ENCODE results near the gene FRY.
A peak's percentile ranks its signal among the peaks of the same experiment; 100 is the strongest.

The FRY gene

DNA sequence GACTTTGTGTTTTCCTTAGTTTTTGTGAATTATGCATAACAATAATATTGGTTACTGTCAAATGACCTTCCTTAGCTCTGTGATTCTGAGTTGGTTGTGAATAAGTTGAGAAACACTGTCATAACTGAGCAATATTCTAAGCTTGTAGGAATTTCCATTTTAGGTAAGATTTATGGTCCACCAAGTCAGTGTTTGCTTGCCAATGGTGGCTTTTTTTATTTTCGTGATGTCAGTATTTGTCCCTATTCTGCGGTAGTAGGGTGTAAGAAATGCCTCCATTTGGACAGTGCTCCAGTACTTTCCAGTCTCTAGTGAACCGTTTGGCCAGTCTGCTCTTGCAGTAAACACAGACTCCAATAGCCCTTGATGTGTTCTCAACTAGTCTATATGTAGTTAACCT, 94.7 kb downstream of the FRY start:
- H3K4me3 ChIP-seq (ENCODE audit: low read length), result no peak overlapping the region
- TF ChIP-seq, protein P1, sequence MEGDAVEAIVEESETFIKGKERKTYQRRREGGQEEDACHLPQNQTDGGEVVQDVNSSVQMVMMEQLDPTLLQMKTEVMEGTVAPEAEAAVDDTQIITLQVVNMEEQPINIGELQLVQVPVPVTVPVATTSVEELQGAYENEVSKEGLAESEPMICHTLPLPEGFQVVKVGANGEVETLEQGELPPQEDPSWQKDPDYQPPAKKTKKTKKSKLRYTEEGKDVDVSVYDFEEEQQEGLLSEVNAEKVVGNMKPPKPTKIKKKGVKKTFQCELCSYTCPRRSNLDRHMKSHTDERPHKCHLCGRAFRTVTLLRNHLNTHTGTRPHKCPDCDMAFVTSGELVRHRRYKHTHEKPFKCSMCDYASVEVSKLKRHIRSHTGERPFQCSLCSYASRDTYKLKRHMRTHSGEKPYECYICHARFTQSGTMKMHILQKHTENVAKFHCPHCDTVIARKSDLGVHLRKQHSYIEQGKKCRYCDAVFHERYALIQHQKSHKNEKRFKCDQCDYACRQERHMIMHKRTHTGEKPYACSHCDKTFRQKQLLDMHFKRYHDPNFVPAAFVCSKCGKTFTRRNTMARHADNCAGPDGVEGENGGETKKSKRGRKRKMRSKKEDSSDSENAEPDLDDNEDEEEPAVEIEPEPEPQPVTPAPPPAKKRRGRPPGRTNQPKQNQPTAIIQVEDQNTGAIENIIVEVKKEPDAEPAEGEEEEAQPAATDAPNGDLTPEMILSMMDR (conservative IDR thresholded peaks at IDR 0.05; ENCODE audit: low read length), result no peak
- DNase-seq (ENCODE audit: low read depth), result peak; percentile 36

DNA sequence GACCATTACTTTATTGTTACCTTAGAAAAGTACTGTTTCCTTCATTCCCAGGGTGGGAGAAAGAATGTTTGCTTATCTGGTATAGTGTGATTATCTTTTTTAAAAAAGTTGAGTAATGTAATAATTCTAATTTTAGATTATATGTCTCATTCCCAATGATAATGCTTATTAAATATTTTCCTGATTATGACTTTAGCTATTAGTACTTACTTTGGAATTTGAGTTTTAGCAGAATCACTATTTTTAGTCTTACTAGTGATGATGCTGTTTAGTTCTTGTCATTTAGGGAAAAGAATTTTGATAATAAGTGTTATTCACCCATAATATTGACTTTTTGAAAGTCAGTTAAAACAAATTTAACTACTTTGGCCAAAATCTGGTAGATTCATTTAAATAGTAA, 95.2 kb downstream of the FRY start:
- DNase-seq (ENCODE audit: low read depth), result no peak
- TF ChIP-seq, protein P1 (conservative IDR thresholded peaks at IDR 0.05; ENCODE audit: low read length), result no peak
- H3K4me3 ChIP-seq (ENCODE audit: low read length), result no peak overlapping the region

DNA sequence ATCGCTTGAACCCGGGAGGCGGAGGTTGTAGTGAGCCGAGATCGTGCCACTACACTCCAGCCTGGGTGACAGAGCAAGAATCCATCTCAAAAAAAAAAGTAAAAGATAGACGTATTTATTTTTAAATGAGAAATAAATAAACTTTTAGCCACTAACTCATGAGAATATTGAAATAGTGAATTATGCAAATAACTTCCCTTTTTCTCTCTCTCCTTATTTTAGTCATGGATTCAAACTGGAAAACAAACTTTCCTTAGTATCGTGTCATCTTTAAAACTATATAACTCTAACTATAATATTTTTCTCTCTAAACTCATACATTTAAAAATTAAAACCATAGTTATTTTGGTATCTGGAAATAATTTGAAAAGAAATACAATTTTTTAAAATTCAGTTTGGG, 96.1 kb downstream of the FRY start:
- DNase-seq (ENCODE audit: low read depth), result no peak
- TF ChIP-seq, protein P1 (conservative IDR thresholded peaks at IDR 0.05; ENCODE audit: low read length), result no peak
- H3K4me3 ChIP-seq (ENCODE audit: low read length), result no peak overlapping the region

DNA sequence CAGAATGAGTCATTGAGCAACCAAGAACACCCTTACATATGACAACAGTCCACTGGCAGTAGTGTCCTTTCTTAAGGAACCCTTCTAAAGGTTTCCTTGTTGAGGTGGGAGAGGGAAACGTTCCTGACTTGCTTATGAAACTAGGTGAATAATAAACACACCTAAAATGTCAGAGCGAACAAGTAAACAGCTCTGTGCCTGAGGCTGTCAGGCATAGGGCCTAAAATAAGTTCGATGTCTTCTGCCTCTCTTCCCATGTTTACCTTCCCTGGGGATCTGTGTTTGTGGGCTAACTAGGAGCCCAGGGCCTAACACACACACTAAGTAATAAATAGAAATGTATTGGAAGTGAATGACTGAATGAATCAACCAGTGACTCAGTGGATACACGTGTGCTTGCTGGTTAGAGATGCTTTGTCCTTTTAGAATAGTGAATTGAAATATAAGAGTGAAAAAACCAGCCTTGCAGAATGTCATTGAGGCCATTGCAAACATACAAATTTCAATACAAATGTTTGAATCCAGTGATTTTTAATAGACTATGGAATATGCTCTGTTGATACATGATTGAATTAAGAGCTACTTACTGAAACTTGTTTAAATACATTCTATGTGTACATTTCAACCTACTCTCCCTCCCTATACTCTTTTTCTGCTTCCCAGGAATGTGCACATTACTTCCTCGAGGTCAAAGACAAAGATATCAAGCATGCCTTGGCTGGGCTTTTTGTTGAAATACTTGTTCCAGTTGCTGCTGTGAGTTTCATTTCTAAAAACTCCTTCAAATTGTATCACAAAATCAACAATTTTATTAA, 102.9 kb downstream of the FRY start:
- DNase-seq (ENCODE audit: low read depth), result no peak
- TF ChIP-seq, protein P1 (conservative IDR thresholded peaks at IDR 0.05; ENCODE audit: low read length), result no peak
- H3K4me3 ChIP-seq (ENCODE audit: low read length), result no peak overlapping the region

DNA sequence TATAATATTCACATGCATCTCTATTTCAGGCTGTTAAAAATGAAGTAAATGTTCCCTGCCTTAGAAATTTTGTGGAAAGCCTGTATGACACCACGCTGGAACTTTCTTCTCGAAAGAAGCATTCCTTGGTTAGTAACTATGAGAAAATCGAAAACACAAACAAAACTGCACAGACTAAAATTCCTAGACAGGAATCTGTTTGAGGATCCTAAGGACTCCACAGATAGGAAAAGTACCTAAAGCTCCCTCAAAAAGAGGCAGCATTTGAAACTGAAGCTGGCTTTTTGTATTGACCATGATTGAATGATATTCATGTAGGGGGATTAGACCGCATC, 103.4 kb downstream of the FRY start:
- DNase-seq (ENCODE audit: low read depth), result peak; percentile 18
- no peak overlapping the region for H3K4me3 ChIP-seq (ENCODE audit: low read length)
- TF ChIP-seq, protein P1 (conservative IDR thresholded peaks at IDR 0.05; ENCODE audit: low read length), result no peak

DNA sequence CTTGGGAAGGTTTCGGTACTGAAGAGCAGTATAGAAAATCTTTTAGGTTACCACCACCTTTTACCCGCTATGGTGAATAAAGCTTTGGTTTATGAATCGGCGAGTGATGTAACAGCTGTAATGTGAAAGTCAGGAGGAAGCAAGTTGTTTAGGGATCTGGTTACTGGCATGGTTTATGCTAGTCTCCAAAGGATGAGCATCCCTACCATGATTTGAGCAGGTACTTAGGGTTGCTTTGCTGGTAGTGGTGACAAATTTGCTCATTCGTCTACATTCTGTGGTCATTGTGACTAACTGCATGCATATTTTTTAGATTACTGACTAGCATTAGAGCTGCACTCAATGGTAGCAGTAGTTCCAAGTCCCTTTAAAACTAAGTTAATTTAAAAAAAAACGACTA, 104.1 kb downstream of the FRY start:
- no peak overlapping the region for H3K4me3 ChIP-seq (ENCODE audit: low read length)
- DNase-seq (ENCODE audit: low read depth), result peak; percentile 78
- TF ChIP-seq, protein P1 (conservative IDR thresholded peaks at IDR 0.05; ENCODE audit: low read length), result no peak

DNA sequence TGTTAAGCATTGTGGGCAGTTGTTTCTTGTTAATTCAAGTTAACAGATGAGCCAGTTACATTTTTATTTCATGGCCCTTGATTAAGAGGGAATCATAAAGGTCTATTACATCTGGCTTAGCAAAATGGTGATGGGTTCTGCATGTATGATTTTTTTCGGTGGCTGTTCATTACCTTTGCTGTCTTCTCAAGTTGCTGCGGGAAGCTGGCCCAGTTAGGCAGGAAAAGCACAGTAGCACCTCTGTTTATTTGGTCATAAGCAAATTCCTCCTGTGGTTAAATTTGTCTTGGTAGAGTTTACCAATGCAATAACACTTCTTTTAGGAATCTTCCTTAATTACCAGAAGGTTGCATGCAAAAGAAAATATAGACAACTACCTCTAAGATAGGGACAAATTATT, 104.5 kb downstream of the FRY start:
- no peak for DNase-seq (ENCODE audit: low read depth)
- TF ChIP-seq, protein P1 (conservative IDR thresholded peaks at IDR 0.05; ENCODE audit: low read length), result no peak
- no peak overlapping the region for H3K4me3 ChIP-seq (ENCODE audit: low read length)
